GM18508 (cell line): ENCODE measurements around the gene ATG4B.

Source experiments
- ATAC-seq: cut with Tn5 transposase; IDR thresholded peaks from one replicate; pipeline ENCODE4 v1.9.1; 2021; ENCODE audit warnings: moderate number of reproducible peaks; ENCODE audit not compliant: insufficient read depth, unreplicated experiment

ATG4B gene

DNA sequence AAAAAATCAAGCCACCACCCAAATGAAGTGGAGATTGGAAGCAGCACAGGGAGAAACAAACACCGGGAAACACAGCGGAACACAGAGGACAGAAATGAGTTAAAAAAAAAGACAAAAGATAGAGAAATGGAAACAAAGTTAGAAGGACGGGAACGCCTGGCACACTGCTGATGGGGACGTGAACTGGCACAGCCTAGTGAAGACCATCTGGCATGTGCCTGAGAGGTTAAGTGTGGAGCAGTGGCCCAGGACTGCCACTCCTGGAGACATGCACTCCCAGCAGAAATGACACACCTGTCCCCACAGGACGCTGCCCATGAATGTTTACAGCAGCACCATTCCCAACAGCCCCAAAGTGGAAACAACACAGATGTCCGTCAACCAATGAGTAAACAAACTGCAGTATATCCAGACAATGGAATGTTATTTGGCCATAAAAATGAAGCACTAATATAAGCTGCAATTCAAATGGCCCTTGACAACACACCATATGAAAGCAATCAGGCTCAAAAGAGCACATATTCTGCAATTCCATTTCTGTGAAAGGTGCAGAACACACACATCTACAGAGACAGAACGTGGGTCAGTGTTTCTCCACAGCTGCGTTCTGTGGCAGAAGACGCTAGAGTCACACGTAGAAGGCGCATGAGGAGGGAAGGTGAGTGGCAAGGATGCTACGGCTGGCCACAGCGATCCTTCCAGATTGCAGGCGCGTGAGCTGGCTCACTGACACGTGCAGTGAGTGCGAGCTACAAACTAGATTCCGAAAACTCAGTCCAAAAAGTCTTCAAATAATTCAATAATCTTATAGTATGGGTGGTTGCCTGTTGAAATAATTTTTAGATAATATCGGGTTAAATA is 25.1 kb upstream of the ATG4B start:
- ATAC-seq: no peak

DNA sequence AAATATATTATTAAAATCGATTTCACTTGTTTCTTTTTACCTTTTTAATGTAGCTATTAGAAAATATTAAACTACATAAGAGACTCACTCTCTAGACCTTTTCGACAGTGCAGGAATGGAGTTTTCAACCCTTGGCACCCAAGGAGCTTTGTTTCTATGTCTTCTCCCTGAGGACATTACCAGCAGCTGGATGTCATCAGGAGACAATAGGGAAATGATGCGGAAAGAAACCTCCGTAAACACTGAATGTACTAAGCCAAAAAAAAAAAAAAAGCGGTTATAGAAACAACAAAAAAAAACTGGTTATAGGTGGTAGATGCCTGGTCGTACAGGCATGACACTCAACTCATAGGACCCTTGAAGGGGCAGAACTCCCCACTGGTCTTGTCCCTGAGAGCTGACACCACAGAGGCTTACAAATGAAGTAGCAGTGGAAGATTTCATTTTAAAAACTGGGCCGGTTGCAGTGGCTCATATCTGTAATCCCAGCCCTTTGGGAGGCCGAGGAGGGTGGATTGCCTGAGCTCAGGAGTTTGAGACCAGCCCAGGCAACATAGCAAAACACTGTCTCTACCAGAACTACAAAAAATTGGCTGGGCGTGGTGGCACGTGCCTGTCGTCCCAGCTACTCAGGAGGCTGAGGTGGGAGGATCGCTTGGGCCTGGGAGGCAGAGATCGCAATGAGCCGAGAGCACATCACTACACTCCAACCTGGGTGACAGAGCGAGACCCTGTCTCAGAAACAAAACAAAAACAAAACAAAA is 24.3 kb upstream of the ATG4B start:
- ATAC-seq: no peak

DNA sequence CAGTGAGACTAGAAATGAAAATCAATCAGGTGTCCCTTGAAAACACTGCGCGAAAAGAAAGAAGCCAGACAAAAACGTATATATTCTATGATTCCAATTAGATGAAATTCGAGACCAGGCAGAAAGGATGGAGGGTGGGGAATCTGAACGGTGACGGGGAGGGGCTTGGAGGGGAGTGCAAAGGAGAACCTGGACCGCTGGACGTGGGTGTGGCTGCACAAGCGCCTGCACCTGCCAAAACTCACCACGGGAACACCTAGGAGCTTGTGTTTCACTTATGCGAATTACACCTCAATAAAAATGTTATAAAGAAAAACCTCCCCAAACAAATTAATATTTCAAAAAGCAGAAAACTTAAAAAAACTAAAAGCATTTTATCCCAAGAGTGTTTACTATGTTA is 22.5 kb upstream of the ATG4B start:
- no peak for ATAC-seq

DNA sequence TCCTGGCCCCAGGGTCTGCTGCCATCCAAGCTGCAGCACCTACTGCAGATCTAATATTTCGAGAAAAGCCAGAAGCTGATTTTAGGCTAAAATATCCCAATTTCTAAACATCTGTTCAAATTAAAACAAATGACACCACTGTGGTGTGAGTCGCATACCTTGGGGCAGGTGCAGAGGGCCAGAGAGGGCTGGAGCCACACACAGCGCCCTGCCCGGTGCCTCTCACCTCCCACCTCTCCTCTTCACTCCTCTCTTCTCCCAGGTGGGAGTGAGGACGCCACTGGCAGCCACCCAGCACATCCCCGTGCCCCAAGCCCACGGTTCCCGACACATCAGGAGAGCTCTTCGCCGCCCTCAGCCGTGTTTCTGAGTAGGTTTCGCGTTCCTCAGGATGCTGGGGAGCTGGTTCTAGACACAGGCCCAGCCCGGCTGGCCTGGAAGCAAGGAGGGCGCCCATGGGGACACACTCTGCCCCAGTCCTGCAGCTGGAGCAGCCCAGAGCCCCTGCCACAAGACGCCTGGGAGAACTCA is 21.9 kb upstream of the ATG4B start:
- ATAC-seq: no peak

DNA sequence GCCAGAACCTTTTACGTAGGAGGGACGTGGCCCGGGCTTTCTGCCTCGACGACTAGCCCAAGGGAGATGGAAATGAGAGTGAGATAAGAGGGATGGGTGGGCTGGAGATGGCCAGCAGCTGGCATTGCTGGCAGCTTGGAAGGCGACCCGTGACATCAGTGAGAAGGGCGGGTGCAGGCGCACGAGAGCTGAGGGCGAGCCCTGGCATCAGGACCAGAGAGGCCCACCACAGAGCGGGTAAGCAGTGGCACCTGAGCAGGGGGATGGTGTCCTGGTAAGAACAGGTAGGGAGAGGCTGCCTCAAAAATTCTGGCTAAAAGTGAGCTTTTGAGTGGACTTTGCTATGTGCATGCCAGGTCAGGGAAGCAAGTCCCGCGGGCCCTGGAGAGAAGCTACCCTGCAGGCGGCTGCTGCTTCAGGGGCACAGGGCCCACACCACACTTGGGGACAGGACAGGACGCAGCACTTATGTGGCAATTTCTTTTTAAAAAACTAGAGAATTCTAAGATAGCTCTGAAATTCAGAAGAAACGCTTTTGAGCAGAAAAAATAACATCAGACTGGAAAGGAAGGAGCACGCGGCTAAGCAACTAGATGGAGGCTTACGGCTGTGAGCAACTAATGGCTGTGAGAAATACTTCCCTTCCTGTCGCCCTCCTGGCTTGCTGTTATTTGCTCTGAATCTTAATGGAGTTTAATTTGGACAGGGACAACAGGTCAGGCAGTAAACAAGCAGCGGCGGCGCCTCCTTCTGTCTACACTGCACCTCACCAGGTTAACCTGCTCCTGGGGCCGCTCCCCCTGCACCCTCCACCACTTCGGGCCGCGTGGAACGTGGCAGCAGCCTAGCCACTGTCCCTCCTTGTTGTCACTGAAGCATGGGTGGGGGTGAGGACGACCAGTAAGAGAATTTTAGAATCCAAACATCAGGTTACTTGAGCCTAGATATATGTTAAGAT is 21.0 kb upstream of the ATG4B start:
- ATAC-seq: no peak

DNA sequence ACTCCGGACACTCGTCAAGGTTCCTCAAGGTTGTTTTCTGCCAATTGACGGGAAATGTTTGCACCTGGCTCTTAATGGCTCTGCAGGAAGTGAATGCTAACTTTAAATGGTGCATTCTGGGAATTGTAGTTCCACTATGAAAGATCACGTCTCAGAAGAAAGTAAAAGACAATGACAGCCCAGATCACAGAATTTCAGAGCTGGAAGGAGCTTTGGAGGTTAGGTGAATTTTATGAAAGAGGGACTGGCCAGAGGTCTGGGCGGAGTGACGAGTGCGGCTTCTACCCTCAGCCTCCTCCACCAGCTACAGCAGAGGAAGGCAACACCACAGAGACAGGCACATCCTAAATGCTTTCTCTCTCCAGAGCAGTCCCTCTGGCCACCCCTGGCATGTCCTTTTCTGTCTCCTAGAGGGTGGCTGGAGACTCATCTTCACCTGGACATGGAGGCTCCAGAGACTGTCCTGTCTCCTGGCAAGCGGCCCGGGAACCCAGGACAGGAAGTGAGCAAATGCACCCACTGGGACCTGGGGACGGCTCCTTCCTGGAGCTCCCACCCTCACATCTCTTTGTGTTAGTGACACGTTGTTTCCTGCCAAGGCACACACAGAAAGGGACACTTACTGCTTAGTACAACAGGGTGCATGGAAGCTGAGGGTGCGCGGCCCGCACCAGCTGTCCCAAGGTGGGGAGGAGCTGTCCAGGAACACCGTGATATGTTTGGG is 19.9 kb upstream of the ATG4B start:
- no peak for ATAC-seq

DNA sequence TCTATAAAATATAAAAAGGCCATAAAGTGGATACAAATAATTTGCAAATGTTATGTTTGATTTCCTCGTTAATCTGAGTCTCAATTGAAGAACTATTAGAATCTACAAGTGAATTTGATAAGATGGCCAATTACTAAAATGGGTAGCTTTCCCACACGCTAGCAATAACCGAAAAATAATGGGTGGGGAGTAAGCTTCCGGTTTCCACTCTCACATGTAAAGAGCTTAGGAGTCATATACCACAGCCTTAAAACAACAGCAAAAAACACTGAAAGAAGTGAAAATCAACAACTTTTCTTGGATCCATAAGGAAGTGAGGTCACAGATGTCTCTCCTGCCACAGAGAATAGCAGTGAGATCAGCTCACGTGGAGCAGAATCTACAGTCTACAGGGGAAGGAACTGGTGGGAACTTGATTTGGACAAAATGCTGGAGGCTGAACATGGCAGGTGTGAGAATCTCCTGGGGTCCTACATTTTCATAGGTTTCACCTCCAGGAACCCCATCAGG is 19.1 kb upstream of the ATG4B start:
- ATAC-seq: no peak

DNA sequence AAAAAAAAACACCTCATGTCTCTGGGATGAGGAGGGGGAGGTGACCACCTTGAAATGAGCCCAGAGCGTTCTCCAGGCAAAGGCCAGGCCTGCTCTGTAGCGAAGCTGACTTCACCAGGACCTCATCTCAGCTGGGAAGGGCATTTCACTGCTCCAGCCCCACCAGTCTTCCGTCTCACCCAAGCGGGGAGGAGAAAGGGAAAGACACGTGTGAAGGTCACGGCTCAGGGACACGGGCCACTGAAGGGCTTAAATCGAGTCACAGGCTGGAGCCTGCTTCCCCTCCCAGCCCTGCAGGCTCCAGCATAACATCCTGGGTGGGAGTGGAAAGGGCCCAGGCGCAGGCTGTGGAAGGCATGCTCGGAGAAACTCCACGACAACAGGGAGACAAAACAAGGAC is 18.7 kb upstream of the ATG4B start:
- ATAC-seq: no peak

DNA sequence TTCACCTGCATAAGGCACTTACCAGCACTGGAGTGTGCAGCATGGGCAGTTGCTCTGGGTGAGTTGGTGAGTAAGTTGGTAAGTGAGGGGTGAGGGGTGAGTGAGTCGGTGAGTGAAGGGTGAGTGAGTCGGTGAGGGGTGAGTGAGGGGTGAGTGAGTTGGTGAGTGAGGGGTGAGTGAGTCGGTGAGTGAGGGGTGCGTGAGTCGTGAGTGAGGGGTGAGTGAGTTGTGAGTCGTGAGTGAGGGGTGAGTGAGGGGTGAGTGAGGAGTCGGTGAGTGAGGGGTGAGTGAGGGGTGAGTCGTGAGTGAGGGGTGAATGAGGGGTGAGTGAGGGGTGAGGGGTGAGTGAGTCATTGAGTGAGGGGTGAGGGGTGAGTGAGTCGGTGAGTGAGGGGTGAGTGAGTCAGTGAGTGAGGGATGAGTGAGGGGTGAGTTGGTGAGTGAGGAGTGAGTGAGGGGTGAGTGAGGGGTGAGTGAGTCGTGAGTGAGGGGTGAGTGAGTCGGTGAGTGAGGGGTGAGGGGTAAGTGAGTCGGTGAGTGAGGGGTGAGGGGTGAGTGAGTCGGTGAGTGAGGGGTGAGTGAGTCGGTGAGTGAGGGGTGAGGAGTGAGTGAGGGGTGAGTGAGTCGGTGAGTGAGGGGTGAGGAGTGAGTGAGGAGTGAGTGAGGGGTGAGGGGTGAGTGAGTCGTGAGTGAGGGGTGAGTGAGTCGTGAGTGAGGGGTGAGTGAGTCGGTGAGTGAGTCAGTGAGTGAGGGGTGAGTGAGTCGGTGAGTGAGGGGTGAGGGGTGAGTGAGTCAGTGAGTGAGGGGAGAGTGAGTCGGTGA is 17.7 kb upstream of the ATG4B start:
- ATAC-seq: no peak

DNA sequence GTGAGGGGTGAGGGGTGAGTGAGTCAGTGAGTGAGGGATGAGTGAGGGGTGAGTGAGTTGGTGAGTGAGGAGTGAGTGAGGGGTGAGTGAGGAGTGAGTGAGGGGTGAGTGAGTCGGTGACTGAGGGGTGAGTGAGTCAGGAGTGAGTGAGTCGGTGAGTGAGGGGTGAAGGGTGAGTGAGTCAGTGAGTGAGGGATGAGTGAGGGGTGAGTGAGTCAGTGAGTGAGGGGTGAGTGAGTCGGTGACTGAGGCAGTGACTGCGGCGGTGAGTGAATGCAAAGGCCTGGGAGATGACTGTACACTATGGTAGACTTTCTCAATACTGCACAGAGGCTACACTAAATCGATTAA is 17.1 kb upstream of the ATG4B start:
- no peak for ATAC-seq

DNA sequence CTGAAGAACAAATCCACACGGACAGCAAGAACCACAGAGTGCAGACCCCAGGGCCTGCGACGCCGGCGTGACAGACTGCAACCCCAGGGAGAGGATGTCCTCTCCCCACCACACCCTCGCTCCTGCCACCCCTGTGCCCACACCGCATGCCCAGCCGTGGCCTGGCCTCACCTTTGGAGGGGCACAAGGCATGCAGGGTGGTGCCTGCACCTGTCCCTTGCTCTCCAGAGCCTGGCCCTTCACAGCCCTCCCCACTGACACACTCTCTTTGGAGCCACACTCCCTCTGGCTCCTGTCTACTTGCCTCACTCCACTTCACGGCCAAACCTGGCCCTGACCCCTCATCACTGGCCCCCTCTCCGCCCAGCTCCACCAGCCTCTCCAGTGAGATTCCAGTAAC is 9.8 kb upstream of the ATG4B start:
- ATAC-seq: no peak

DNA sequence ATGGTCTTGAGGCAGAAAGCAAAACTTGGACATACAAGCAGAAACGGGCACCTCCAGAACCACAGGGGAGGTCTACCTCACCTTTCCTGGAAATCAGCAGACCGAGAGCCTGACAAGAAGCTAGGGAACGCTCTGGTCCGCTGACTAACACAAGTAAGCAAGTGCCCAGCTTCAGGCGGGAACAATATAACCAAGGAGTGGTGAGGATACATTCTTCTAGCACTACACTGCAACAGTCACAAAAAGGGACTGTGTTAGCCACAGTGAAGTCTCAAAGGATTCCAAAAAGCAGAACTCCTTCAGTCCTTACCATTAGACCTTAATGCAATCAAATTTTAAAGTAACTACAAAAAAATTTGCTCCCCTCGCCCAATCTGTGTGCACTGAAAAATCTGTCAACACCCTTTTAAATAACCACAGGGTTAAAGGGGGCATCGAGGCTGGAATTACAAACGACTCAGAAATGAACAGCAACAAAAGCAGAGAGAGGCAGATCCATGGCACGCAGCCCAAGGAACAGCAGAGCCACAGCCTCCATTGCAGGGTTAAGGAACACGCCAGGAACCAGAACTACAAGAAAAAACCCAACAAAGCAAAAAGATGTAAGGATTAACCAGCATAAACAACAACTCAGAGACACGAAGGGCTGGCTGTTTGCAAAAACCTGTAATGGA is 7.6 kb upstream of the ATG4B start:
- no peak for ATAC-seq

DNA sequence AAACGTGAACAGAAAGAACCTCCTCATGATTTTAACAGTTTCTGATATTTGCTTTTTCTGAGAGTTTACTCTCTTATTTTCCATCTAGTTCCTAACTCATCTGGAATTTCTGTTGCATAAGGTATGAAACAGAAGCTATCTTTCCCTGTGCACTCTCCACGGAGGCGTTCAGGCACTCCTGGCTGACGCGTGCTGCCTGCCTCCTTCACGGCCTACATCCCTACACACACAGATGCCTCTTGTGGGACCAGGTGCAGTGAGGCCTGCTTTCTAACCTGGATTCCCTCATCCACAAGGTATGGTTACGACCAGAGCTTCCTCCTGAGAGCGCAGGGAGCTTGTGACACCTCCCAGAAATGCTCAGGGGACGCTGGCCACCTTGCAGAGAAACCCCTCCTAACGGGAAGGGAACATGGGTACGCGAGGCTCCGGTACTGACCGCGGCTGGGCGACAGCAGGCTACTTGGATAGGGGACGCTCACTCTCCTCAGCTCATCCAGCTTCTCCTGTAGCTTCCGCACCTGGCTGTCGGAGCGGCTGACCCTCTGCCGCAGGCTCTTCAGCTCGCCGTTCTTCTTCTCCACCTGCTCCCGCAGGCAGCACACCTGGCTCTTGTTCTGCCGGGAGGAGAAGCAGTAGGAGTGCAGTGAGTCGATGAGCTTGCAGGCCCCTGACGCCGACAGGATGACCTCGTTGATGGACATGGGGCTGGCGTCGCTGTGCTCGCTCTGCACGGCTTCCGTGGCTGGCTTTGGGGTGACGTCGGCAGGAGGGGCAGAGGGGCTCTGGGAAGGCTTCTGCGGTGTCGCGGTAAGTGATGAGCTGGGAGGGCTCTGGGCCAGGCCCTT is 4.8 kb upstream of the ATG4B start:
- ATAC-seq: no peak

DNA sequence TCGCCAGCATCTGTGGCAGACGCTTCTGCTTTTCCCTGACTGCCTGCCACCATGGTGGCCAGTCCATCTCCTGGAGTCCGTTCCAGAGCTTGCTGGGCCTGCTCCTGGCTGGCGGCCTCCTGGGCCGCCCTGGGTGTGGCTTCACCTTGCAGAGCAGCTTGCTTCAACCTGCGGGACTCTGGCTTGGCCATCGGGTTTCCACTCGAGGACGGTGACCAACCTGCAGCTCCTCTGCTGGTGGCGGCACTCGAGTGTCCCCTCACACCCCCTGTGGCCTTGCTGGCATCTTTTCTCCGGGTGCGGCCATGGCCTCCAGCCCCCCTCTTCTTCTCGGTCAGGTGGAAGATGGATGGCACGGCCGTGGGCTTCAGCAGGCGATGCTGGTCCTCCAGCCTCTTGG is 3.9 kb upstream of the ATG4B start:
- ATAC-seq: no peak

DNA sequence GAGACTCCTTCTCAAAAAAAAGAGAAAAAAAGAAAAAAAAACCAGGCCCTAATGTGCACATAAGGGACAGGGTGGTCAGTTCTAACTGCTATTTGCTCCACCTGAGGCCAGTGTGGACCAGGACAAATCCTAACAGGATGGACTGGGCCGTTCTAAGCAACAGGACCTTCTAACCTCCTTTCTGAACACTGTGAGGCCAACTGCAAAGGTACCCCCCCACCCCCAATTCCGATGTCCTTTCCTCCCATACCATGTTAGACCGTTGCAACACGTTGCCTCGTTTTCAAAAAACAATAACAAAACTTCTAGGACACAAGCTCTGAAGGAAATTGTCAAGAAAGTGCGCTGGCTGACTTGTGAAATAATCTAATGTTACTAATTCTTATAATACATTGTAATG is 1.7 kb upstream of the ATG4B start:
- no peak for ATAC-seq

DNA sequence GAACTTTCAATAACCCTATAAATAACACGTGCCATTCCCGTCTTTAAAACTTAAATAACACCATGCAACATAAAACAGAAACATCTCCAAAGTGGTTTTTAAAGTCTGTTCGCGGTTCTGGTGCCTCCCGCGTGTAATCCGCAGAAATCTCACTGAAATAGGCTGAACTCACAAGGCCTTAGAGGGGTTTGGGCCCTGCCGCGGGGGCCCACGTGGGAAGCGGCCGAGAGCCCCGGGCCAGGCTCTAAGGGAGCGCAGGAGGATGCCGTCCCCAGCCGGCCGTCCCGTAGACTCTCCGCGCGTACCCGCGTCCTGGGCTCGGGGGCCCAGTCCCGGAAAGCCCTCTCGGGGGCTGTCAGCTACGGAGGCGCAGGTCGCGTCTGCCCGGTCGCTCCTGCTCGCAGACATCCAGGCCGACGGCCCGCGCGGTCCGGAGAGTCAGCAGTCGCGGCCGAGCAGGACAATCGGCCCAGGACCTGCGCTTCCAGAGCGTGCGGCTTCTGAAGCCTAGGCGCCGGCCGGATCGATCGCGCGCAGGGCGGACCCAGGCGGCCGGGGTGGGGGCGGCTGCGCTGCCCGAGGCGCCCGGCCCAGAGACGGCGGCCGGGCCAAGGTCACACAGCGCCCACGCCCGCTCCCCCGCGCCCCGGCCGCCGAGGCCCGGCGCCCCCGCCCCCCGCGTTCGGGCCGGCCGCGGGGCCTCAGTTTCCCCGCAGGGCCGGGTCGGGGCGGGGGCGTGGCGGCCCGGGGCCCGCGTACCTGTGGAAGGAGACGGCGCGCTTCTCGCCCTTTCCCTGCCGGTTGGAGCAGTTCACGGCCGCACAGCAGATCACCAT is 1.1 kb upstream of the ATG4B start:
- ATAC-seq: no peak
